Measurements from ENCODE around the gene INA.

DNA sequence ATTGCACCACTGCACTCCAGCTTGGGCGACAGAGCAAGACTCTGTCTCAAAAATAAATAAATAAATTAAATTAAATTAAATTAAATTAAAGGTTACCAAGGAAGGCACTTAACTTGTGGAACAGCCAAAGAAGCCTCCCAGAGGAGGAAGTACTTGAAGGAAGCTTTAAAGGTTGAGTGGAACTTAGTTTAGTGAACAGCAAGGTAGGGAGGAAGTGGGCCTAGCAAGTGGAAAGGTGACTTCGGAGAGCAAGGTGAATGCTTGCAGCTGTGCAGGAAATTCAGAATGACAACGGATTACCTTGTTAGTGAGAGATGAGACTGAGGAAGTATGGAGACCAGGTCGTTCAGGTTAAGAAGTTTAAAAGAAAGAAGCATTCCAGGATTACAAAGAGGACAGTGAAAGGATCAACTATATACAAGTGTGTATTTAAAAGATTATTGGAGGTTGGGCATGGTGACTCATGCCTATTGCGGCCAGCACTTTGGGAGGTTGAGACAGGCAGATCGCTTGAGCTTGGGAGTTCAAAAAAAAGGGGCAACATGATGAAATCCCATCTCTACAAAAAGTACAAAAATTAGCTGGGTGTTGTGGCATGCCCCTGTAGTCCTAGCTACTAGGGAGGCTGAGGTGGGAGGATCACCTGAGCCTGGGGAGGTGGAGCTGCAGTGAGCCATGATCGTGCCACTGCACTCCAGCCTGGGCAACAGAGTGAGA lies 44.0 kb upstream of the INA start:
- no peak for TF ChIP-seq CTCF (IDR thresholded peaks at IDR 0.05 in 4 of 5, conservative IDR thresholded peaks at IDR 0.05 in 1 of 5)
- TF ChIP-seq POLR2A (IDR thresholded peaks at IDR 0.05), result no peak
